G401 (cell line): ENCODE measurements around the gene COG7. TPM values are rescaled to one million over a fixed set of nuclear protein-coding genes. Genes with fewer than 3 reads are reported as not detected.

ENCODE experiments used
- DNase-seq: peaks from one replicate; pipeline ENCODE4 v3.0.0-alpha.2; 2015; ENCODE audit warnings: low spot score
- in situ Hi-C: cut with HindIII; loops from 2 replicates; pipeline ENCODE4 v1.10.0; 2016; ENCODE audit warnings: low sequenced_read_pairs, mixed read lengths
- total RNA-seq: library from RNA; depleted of rRNA; stranded (reverse); fragments of >200 nt; shearing (Covaris generic); gene quantifications from 2 replicates; pipeline ENCODE4 v1.2.3, GENCODE V29; 2014; rRNA removed

Gene COG7
- total RNA-seq, 1 experiment from 2014 or later: 16.4 TPM

- no peak for DNase-seq
- in situ Hi-C loops: no loop called here
Observed at GRCh38 chr16:23343643-23344612, 109.1 kb downstream of the COG7 start.

- in situ Hi-C loops: no loop called here
- DNase-seq: no peak
Observed at GRCh38 chr16:23342083-23342640, 110.8 kb downstream of the COG7 start.

GRCh38 chr16:23339787-23340186 lies 113.2 kb downstream of the COG7 start:
- in situ Hi-C loops: no loop called here
- no peak for DNase-seq

Other genes starting within 250 kb of the COG7 start
- gene SCNN1B, start 150.9 kb downstream of the COG7 start, total RNA-seq: not detected in 2 replicates
- 54.8 and 56.2 TPM in 2 replicates for gene GGA2, start 57.3 kb upstream of the COG7 start, total RNA-seq
- gene EARS2, start 104.2 kb upstream of the COG7 start, total RNA-seq: 34.2 and 49.8 TPM in 2 replicates
- 97.7 and 101 TPM in 2 replicates for gene UBFD1, start 104.5 kb upstream of the COG7 start, total RNA-seq
- 117 and 147 TPM in 2 replicates for gene NDUFAB1, start 143.1 kb upstream of the COG7 start, total RNA-seq
- gene PALB2, start 188.1 kb upstream of the COG7 start, total RNA-seq: 14.0 and 33.3 TPM in 2 replicates
- 69.0 and 95.5 TPM in 2 replicates for gene DCTN5, start 188.3 kb upstream of the COG7 start, total RNA-seq
- 34.7 and 54.4 TPM in 2 replicates for gene PLK1, start 225.7 kb upstream of the COG7 start, total RNA-seq